ENCODE data around the gene LIN28B.
"Not testable (repeated sequence)": the region's sequence is repeated elsewhere in the genome, so short reads cannot be mapped to it uniquely, and the experiment has no call there.

The LIN28B gene, protein sequence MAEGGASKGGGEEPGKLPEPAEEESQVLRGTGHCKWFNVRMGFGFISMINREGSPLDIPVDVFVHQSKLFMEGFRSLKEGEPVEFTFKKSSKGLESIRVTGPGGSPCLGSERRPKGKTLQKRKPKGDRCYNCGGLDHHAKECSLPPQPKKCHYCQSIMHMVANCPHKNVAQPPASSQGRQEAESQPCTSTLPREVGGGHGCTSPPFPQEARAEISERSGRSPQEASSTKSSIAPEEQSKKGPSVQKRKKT
- total RNA-seq = 0 reads per million in 2 donors

- no peak for DNase-seq
Observed at GRCh38 chr6:104956731-104957294, at the start of gene LIN28B. Gene LIN28B (plus strand): TSS chr6:104957107. CDS start chr6:104957251, 144 bp downstream.

- DNase-seq = no peak
Observed at GRCh38 chr6:104908031-104908887, 48.6 kb upstream of the LIN28B start.

GRCh38 chr6:104908888-104909525 is 47.9 kb upstream of the LIN28B start:
- no peak for DNase-seq

- DNase-seq = no peak
Observed at GRCh38 chr6:104921896-104922295, 35.0 kb upstream of the LIN28B start.

DNA sequence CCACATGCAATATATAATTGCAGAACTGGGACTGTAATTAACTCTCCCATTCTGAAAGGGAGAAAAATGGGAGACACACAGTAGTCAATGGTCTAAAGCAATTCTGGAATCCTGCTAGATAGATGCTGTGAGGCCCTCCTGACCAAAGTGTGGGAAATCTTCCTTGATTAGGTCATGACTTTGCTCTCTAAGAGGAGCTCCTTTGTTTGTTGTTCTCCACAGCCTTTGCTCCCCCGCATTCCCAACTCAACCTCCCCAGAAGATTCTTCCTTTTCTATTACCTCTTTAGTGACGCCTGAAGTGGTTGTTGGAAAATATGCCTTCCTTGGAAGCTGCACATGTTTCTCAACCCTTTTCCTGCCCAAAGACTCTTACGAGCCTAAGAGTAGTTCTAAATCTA is 28.8 kb upstream of the LIN28B start:
- no peak for DNase-seq

DNA sequence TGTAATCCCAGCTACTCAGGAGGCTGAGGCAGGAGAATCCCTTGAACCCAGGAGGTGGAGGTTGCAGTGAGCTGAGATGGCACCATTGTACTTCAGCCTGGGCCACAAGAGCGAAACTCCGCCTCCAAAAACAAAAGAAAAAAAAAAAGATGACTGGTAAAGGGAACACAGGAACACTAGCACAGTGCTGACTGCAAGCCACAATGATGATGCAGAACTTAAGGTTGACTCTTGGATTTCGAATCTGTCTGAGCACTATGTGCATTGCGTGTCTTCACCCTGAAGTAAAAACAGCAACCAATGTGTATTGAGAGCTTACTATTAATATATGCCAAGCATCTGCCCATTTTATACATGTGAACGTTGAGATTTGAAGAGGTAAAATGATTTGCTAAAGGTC is 27.6 kb upstream of the LIN28B start:
- no peak for DNase-seq

- DNase-seq = no peak
Observed at GRCh38 chr6:104930939-104931338, 26.0 kb upstream of the LIN28B start.

DNA sequence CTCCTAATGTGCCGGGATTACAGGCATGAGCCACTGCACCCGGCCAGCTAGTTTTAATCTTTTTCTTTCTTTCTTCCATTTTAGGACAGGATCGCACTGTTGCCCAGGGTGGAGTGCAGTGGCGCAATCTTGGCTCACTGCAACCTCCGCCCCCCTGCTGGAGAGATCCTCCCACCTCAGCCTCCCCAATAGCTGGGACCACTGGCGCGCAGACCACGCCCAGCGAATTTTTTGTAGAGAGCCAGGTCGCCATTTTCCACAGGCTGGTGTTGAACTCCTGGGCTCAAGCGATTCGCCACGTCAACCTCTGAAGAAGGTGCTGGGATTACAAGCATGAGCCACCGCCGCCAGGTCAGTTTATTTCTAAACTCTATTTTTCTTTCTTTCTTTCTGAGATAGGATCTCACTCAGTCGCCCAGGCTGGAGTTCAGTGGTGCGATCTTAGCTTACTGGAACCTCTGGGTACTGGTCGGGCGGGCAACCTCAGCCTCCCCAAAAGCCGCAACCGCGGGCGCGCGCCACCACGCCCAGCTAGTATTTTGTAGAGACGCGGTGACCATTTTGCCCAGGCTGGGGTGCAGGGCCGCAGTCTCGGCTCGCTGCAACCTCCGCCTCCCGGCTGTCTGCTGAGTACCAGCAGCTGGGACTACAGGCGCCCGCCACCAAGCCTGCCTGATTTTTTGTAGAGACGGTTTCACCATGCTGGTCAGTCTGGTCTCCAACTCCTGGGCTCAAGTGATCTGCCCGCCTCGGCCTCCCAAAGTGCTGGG is 20.0 kb upstream of the LIN28B start:
- DNase-seq = no peak

DNA sequence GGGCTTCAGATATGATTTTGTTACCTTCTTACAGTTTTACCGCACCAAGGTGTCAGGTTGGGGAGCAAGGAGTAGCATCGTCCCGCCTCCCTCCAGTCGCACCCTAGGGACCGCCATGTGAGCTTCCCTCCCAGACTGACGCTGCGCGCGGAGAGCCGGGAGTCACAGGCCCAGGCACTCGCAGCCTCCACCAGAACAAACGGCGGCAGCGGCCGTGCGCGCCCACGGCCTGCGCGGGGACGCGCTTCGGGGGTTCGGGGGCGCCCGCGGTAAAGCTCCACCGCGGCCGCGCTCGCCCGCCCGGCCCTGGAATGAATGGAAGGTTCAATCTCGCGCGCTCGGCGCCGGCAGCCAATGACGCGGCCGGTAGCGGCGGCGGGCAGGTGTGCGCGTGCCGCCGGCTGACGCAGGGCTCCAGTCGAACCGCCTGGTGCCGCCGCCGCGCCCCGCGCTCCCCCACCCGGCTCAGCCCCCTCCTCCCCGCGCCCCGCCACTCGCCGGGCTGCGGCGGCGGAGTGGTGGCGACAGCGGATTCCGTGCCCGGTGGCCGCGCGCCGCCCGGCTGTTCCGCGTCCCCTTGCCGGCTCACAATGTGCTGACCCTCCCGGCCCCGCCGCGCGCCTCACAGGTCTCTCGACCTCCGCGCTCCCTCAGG is 16.5 kb upstream of the LIN28B start:
- no peak for DNase-seq

DNA sequence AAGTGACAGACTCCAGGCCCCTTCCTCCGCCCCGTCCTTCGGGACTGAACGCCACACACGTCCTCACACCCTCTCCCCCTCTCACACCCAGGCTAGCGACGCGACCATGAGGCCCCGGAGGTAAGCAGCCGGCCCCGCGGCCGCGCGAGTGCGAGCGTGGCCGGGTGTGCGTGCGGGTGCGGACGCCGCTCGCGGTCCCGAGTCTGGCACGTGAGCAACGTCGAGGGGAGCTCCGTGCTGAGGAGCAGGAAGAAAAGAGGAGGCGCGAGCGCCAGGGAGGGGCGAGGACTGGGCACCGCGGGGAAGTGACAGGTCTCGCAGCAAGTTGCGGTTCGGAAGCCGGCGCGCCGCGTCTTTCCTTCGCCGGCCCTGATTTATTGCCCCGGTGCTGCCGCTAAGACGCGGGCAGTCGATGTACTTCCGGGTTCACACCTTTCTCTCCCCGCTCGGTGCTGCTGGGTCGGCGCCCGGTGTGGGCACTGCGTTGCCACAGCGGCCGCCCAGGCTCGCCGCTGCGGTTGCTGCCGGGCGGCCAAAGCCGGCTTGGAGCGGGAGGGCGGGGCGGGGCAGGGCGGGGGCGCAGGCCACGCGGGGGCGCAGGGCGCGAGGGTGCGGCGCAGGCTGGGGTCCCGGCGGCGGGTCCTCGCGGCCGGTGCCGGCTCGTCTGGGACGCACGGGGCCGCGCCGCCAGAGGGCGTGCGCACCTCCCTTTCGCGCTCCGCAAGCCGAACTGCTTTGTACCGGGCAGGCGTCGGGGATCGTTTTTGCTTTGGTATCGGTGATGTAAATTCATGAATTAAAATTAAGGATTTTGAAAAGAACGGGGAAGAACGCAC is 15.8 kb upstream of the LIN28B start:
- no peak for DNase-seq

DNA sequence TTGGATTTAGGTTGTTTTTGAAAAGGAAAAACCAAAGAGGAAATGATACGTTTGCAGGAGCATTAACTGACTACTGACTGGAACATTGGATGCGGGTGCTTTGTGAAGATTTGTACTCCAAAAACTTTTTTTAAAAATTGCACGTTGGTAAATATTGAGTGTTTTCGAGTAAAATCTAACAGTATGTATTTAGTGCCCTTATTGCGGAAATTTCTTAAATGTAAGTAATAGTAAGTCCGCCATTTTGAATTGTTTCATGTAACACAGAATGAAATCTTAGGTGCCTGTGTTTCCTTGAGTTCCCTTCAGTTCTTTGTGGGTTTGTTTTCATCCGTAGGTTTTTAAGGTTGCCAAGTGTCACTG is 15.2 kb upstream of the LIN28B start:
- DNase-seq = no peak

- DNase-seq = no peak
Observed at GRCh38 chr6:104943781-104944180, 13.1 kb upstream of the LIN28B start.

DNA sequence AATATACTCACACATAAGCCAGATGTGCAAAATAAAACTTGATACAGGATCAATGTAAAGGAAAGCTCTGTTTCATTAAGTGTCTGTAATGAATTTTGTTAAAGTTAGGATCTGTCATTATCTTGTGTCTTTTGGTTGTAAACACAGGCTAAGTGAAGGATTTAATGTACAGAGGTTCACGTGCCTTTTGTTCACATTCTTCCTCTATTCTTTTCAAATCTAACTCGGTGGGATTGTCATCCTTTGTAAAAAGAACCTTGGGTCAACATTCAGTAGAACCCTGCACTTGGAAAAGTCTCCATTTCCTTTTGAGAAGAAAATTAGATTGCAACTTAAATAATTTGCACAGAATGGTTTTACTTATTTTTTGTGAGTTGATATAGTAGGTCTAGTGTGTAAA is 7.7 kb upstream of the LIN28B start:
- no peak for DNase-seq

DNA sequence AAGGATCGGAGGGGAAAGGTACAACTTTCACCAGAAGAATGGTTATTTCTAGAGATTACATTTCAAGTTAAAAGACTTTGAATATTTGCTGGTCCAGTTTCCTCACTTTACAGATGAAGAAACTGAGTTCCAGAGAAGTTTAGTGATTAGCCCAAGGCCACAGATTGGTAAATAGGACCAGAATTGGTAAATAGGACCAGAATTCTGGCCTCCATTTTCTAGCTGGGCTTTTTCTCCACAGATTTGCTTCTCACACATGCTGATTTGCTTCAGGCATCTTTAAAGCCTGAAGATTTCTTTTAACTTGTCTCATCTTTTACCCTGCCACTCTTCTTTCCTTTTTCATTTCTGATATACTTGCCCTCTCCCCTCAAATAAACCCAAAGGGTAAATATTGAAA is 5.2 kb upstream of the LIN28B start:
- no peak for DNase-seq

DNA sequence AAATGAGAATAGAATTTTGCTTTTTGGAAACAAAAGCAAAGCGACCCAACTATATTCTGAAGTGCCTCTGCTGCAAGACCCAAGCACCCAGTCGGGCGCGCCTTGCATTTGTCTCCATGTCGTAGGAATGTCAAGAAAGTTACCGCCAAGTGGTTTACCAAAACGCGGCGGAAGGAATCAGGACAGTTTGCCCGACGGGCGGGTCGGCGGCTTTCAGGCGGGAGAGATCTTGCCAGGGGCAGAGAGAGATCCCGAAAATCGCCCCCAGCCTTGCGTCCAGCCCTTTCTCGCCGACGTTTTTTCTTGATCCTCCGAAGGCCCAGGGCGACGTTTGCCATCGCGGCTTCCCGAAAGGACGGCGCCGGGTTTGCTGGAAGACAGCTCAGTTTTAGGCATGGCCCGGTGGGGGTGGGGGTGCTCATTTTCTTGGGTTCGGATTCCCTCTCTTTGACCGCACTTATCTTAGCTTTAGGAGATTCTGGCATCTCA is 4.0 kb upstream of the LIN28B start:
- no peak for DNase-seq

DNA sequence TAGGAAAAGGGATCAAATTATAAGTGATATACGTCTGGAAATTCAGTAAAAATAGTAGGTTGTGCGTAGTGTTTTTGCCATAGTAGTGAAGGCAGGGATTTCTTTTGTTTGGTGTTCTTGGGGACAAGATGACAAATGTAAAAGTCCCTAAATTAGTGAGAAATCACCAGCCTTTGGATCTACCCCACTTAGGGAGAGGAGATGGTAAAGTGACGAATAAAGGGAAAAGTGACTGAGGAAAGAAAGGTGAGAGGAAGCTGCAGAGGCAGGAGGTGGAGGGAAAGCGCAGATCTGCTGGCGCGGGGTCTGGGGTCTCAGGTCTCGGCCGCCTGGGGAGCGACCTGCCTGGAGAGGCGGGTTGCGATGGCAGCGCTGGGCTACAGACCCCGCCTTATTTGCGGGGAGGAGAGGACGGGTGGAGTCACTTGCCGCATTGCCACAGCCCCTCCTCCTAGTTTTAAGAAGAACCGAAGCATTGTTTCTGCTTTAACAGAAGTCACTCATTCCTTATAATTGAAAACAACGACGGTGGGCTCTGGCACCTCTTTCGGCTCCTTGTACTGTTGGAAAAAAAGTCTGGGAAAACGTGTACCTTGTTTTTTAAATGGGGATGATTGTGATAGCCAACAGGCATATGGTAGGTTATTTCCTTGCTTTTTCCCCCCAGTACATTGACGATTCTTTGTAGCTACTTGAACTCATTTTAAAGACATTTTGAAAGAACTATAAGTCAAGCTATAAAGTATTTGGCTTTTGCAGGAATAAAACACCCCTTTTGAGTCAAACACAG is 3.3 kb upstream of the LIN28B start:
- DNase-seq = not testable (repeated sequence)

- DNase-seq = no peak
Observed at GRCh38 chr6:104954190-104954797, 2.6 kb upstream of the LIN28B start.

- no peak for DNase-seq
Observed at GRCh38 chr6:104955491-104955890, 1.4 kb upstream of the LIN28B start.

DNA sequence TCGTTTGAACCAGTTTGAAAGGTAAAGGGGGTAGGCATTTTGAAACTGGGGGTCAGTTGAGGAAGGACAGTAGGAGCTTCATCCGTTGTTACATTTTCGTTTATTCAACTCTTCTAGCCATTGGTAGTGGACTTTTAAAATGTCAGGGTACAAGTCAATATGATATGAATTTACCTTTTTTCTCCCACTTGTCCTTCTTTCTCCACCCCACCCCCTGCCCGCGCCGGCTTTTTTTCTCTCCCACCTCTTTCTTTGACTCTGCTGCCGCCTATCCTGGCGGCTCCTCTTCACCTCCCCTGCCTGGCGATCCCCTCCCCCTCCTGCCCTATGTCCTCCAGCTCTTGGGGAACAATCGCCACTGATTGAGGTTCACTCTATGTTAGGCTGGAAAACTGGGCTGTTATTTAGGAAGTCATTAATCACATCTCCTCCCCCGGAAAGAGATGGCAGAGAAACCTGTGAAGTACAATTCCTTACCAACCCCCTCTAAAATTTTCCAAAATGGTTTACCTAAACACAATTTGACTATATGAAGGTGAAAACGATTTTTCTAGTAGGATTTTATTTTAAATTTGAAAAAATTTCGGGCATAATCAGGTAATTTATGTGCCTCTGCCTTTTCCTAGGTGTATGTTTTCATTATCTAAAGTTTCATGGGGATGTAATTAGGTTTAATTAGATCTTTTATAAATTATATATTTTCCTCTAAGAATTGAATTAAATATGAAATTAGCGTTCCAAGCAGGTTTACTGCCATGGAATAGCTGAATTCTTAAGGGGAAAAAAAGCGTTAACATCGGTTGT is 778 bp upstream of the LIN28B start:
- DNase-seq = no peak

Measured in T-helper 9 cell (primary cell).